GM23248 (cell line): ENCODE measurements around the gene SLC13A3. TPM values are rescaled to one million over a fixed set of nuclear protein-coding genes. Genes with fewer than 3 reads are reported as not detected.

Experiments used
- DNase-seq: peaks from one replicate; pipeline ENCODE4 v3.0.0-alpha.2; 2015
- H2AFZ ChIP-seq: fragments of 200-600 bp; sonication (generic); 2 replicates; pipeline ENCODE4 v1.6.1; 2016; ENCODE audit warnings: antibody characterized with exemption
- H3F3A ChIP-seq: fragments of 200-600 bp; sonication (generic); 2 replicates; pipeline ENCODE4 v1.6.1; 2016; ENCODE audit warnings: mild to moderate bottlenecking, antibody characterized with exemption, mixed run types; ENCODE audit not compliant: insufficient read depth
- H3K27ac ChIP-seq: fragments of 200-600 bp; sonication (generic); 2 replicates; pipeline ENCODE4 v1.5.1; 2016; ENCODE audit warnings: mild to moderate bottlenecking
- H3K27me3 ChIP-seq: fragments of 200-600 bp; sonication (generic); replicated peaks from 2 replicates; pipeline ENCODE4 v1.6.1; 2016; ENCODE audit warnings: mild to moderate bottlenecking; ENCODE audit not compliant: insufficient read depth
- H3K36me3 ChIP-seq: fragments of 200-600 bp; sonication (generic); 2 replicates; pipeline ENCODE4 v1.6.1; 2016; ENCODE audit warnings: low read depth, mild to moderate bottlenecking
- H3K4me1 ChIP-seq: fragments of 200-600 bp; sonication (generic); 2 replicates; pipeline ENCODE4 v1.6.1; 2016; ENCODE audit warnings: mild to moderate bottlenecking; ENCODE audit not compliant: insufficient read depth
- H3K4me2 ChIP-seq: fragments of 200-600 bp; sonication (generic); one replicate; pipeline ENCODE4 v1.6.1; 2016; ENCODE audit warnings: mild to moderate bottlenecking; ENCODE audit not compliant: unreplicated experiment
- H3K4me3 ChIP-seq: fragments of 200-600 bp; sonication (generic); 2 replicates; pipeline ENCODE4 v1.5.1; 2016; ENCODE audit warnings: mild to moderate bottlenecking
- H3K79me2 ChIP-seq: fragments of 200-600 bp; sonication (generic); 2 replicates; pipeline ENCODE4 v1.6.1; 2016; ENCODE audit warnings: mild to moderate bottlenecking; ENCODE audit not compliant: insufficient read depth
- H3K9ac ChIP-seq: fragments of 200-600 bp; sonication (generic); 2 replicates; pipeline ENCODE4 v1.6.1; 2016; ENCODE audit warnings: mild to moderate bottlenecking
- H3K9me2 ChIP-seq: fragments of 200-600 bp; sonication (generic); 2 replicates; pipeline ENCODE4 v1.6.1; 2016; ENCODE audit warnings: mixed run types, mild to moderate bottlenecking, moderate library complexity; ENCODE audit not compliant: insufficient read depth
- H3K9me3 ChIP-seq: fragments of 200-600 bp; sonication (generic); one replicate; pipeline ENCODE4 v1.6.1; 2017; ENCODE audit warnings: low read depth
- H4K20me1 ChIP-seq: fragments of 200-600 bp; sonication (generic); 2 replicates; pipeline ENCODE4 v1.6.0; 2016; ENCODE audit not compliant: insufficient read depth
- EZH2 ChIP-seq: fragments of 200-600 bp; sonication (generic); IDR thresholded peaks from 2 replicates; pipeline ENCODE4 v1.6.1; 2018; ENCODE audit warnings: antibody characterized with exemption, mild to moderate bottlenecking; ENCODE audit not compliant: insufficient read depth, poor library complexity, severe bottlenecking
- EZH2phosphoT487 ChIP-seq: fragments of 200-600 bp; sonication (generic); IDR thresholded peaks from 2 replicates; pipeline ENCODE4 v1.6.1; 2018; ENCODE audit warnings: antibody characterized with exemption, moderate library complexity, mild to moderate bottlenecking, low read depth; ENCODE audit not compliant: insufficient read depth
- WGBS, 2 experiments: methylation state at CpG; one replicate each; pipeline ENCODE4 v1.1.6; 2015 to 2017; ENCODE audit warnings: low lambda C conversion rate in 2 of 2, low coverage in 1 of 2; ENCODE audit errors: missing lambda C conversion rate in 2 of 2; 5-methylcytosine and 5-hydroxymethylcytosine counted together
- in situ Hi-C: fragments of 300-500 bp; cut with MboI; formaldehyde crosslinking; loops from 2 replicates; pipeline ENCODE4 v1.15.0; 2020
- polyA plus RNA-seq: library from polyadenylated mRNA; unstranded; fragments of >200 nt; fragmentation: Nextera tagmentation; extraction: Ambion mirVana; gene quantifications from 2 replicates; pipeline ENCODE4 v1.2.1, GENCODE V29; 2016
- total RNA-seq: library from RNA; depleted of rRNA; stranded (reverse); fragments of >200 nt; shearing (Covaris generic); gene quantifications from 2 replicates; pipeline ENCODE4 v1.2.3, GENCODE V29; 2014

Gene SLC13A3
- total and polyA plus RNA-seq, 2 experiments from 2014 or later = 2.4 to 4.6 TPM

GRCh38 chr20:46665602-46666001, 14.3 kb upstream of the SLC13A3 start:
- DNase-seq = no peak
- no peak overlapping the region for H2AFZ ChIP-seq
- 73 to 81% methylated on average over 3 of the region's 3 CpGs for WGBS, 2 experiments
- no peak overlapping the region for H3K27ac ChIP-seq
- no peaks in the 10 kb centered on the region for H3K4me1 ChIP-seq
- no peaks in the 10 kb centered on the region for H3K27me3 ChIP-seq
- no peaks in the 10 kb centered on the region for H3F3A ChIP-seq
- H3K9me3 ChIP-seq = no peaks in the 10 kb centered on the region
- H3K4me2 ChIP-seq = no peak overlapping the region
- H3K4me3 ChIP-seq = no peak overlapping the region
- H3K9me2 ChIP-seq = no peaks in the 10 kb centered on the region
- H3K36me3 ChIP-seq = 0 out of 2 replicates have a peak, but pooled peaks cover 5% of the 10 kb centered on the region
- TF ChIP-seq EZH2 (no peak), EZH2phosphoT487 (no peak)
- H3K9ac ChIP-seq = no peak overlapping the region
- H3K79me2 ChIP-seq = no peaks in the 10 kb centered on the region
- H4K20me1 ChIP-seq = no peaks in the 10 kb centered on the region
- in situ Hi-C loops = no loop called here

- no peaks in the 10 kb centered on the region for H3K9me3 ChIP-seq
- H4K20me1 ChIP-seq = no peaks in the 10 kb centered on the region
- TF ChIP-seq EZH2phosphoT487 (no peak), EZH2 (no peak)
- H3K27me3 ChIP-seq = no peaks in the 10 kb centered on the region
- no peak for DNase-seq
- H3K36me3 ChIP-seq = no peaks in the 10 kb centered on the region
- H3K79me2 ChIP-seq = no peaks in the 10 kb centered on the region
- no peak overlapping the region for H3K4me3 ChIP-seq
- no peak overlapping the region for H3K9ac ChIP-seq
- H2AFZ ChIP-seq = no peak overlapping the region
- no peaks in the 10 kb centered on the region for H3F3A ChIP-seq
- H3K4me1 ChIP-seq = no peaks in the 10 kb centered on the region
- in situ Hi-C loops = no loop called here
- WGBS, 2 experiments = 90 to 99% methylated on average over 3 of the region's 3 CpGs
- H3K27ac ChIP-seq = no peak overlapping the region
- no peak overlapping the region for H3K4me2 ChIP-seq
- no peaks in the 10 kb centered on the region for H3K9me2 ChIP-seq
Measured at GRCh38 chr20:46663531-46663930, 12.3 kb upstream of the SLC13A3 start.

- Histone ChIP-seq H3K36me3 (no peaks in the 10 kb centered on the region), H3K27me3 (no peaks in the 10 kb centered on the region), H3K79me2 (no peaks in the 10 kb centered on the region), H3K27ac (no peak overlapping the region), H3K4me2 (no peak overlapping the region), H2AFZ (no peak overlapping the region), H3K9me3 (no peaks in the 10 kb centered on the region), H3K4me1 (no peaks in the 10 kb centered on the region), H3K4me3 (no peak overlapping the region), H4K20me1 (no peaks in the 10 kb centered on the region), H3F3A (no peaks in the 10 kb centered on the region), H3K9me2 (no peaks in the 10 kb centered on the region), H3K9ac (no peak overlapping the region)
- WGBS, 2 experiments = 90 to 96% methylated on average over 1 of the region's 1 CpG
- TF ChIP-seq EZH2phosphoT487 (no peak), EZH2 (no peak)
- in situ Hi-C loops = no loop called here
- DNase-seq = no peak
Measured at GRCh38 chr20:46661659-46662058, 10.4 kb upstream of the SLC13A3 start.

GRCh38 chr20:46660487-46660886, 9.2 kb upstream of the SLC13A3 start:
- H3K36me3 ChIP-seq = no peaks in the 10 kb centered on the region
- H4K20me1 ChIP-seq = no peaks in the 10 kb centered on the region
- no peak overlapping the region for H2AFZ ChIP-seq
- H3K9me3 ChIP-seq = no peaks in the 10 kb centered on the region
- H3K4me3 ChIP-seq = no peak overlapping the region
- H3K4me1 ChIP-seq = no peaks in the 10 kb centered on the region
- no peak for DNase-seq
- 77 to 81% methylated on average over 4 of the region's 4 CpGs for WGBS, 2 experiments
- no peaks in the 10 kb centered on the region for H3K79me2 ChIP-seq
- no peak overlapping the region for H3K9ac ChIP-seq
- no peak overlapping the region for H3K4me2 ChIP-seq
- no peaks in the 10 kb centered on the region for H3K27me3 ChIP-seq
- no peak overlapping the region for H3K27ac ChIP-seq
- no peak for TF ChIP-seq EZH2phosphoT487
- TF ChIP-seq EZH2 = no peak
- in situ Hi-C loops = no loop called here
- H3K9me2 ChIP-seq = no peaks in the 10 kb centered on the region
- no peaks in the 10 kb centered on the region for H3F3A ChIP-seq

- no peak overlapping the region for H2AFZ ChIP-seq
- no peaks in the 10 kb centered on the region for H3F3A ChIP-seq
- H3K36me3 ChIP-seq = no peaks in the 10 kb centered on the region
- WGBS, 2 experiments = 67 to 71% methylated on average over 7 of the region's 7 CpGs
- H3K4me3 ChIP-seq = no peak overlapping the region
- no peak overlapping the region for H3K27ac ChIP-seq
- no peak overlapping the region for H3K4me2 ChIP-seq
- H3K9ac ChIP-seq = no peak overlapping the region
- H3K79me2 ChIP-seq = no peaks in the 10 kb centered on the region
- no peaks in the 10 kb centered on the region for H3K4me1 ChIP-seq
- H3K27me3 ChIP-seq = no peaks in the 10 kb centered on the region
- DNase-seq = no peak
- peaks cover 3% of the 10 kb centered on the region; the same call in 1 of the 2 replicates for H3K9me2 ChIP-seq
- H3K9me3 ChIP-seq = no peaks in the 10 kb centered on the region
- in situ Hi-C loops = no loop called here
- TF ChIP-seq EZH2phosphoT487 (no peak), EZH2 (no peak)
- H4K20me1 ChIP-seq = no peaks in the 10 kb centered on the region
Measured at GRCh38 chr20:46657618-46658017, 6.4 kb upstream of the SLC13A3 start.
